HG03439 (cell line): Measurements from ENCODE around the gene CENPN.

ENCODE experiments used
- ATAC-seq: cut with Tn5 transposase; IDR thresholded peaks from one replicate; pipeline ENCODE4 v1.9.1; 2021; ENCODE audit warnings: mild to moderate bottlenecking, moderate library complexity; ENCODE audit not compliant: unreplicated experiment

The CENPN gene

GRCh38 chr16:81077076-81077940 is 70.3 kb downstream of the CENPN start, which contains the start of gene C16orf46:
C16orf46 (minus strand) TSS chr16:81077238; CDS start chr16:81063955, 13,283 bp downstream.
- peak; percentile 98 for ATAC-seq

- ATAC-seq, result no peak
Observed at GRCh38 chr16:81080233-81080632, 73.2 kb downstream of the CENPN start.

GRCh38 chr16:81081014-81081413 is 74.0 kb downstream of the CENPN start:
- ATAC-seq, result no peak
